Measurements from ENCODE around the gene TNFAIP2.
"Not testable (repeated sequence)": the region's sequence is repeated elsewhere in the genome, so short reads cannot be mapped to it uniquely, and the experiment has no call there.

The TNFAIP2 gene

GRCh38 chr14:103156651-103157378 is 33.6 kb downstream of the TNFAIP2 start:
- DNase-seq = no peak

GRCh38 chr14:103157969-103158368 is 34.7 kb downstream of the TNFAIP2 start:
- no peak for DNase-seq

- DNase-seq = no peak
These were observed 35.4 kb downstream of the TNFAIP2 start for GRCh38 chr14:103158688-103159087.

- DNase-seq = no peak
These were observed 37.2 kb downstream of the TNFAIP2 start for GRCh38 chr14:103160321-103161053.

GRCh38 chr14:103161054-103161397 is 37.8 kb downstream of the TNFAIP2 start:
- no peak for DNase-seq

GRCh38 chr14:103163199-103163598 is 39.9 kb downstream of the TNFAIP2 start:
- no peak for DNase-seq

- DNase-seq = no peak
These were observed 40.7 kb downstream of the TNFAIP2 start for GRCh38 chr14:103164006-103164405.

- DNase-seq = no peak
These were observed 41.5 kb downstream of the TNFAIP2 start for GRCh38 chr14:103164779-103165178.

GRCh38 chr14:103165323-103165722 is 42.1 kb downstream of the TNFAIP2 start:
- no peak for DNase-seq

- no peak for DNase-seq
These were observed 46.7 kb downstream of the TNFAIP2 start for GRCh38 chr14:103169954-103170353.

- DNase-seq = not testable (repeated sequence)
These were observed 47.9 kb downstream of the TNFAIP2 start for GRCh38 chr14:103171206-103171605.

GRCh38 chr14:103172921-103173320 is 49.7 kb downstream of the TNFAIP2 start:
- no peak for DNase-seq

- not testable (repeated sequence) for DNase-seq
These were observed 50.6 kb downstream of the TNFAIP2 start for GRCh38 chr14:103173887-103174286.

GRCh38 chr14:103176176-103176575 is 52.9 kb downstream of the TNFAIP2 start:
- not testable (repeated sequence) for DNase-seq

- no peak for DNase-seq
These were observed 54.1 kb downstream of the TNFAIP2 start for GRCh38 chr14:103177376-103177775.

- DNase-seq = no peak
These were observed 55.3 kb downstream of the TNFAIP2 start for GRCh38 chr14:103178521-103178920.

- no peak for DNase-seq
These were observed 55.8 kb downstream of the TNFAIP2 start for GRCh38 chr14:103179094-103179493.

- no peak for DNase-seq
These were observed 57.1 kb downstream of the TNFAIP2 start for GRCh38 chr14:103180331-103180730.

- DNase-seq = no peak
These were observed 60.8 kb downstream of the TNFAIP2 start for GRCh38 chr14:103184046-103184445.

GRCh38 chr14:103185051-103186029 is 62.1 kb downstream of the TNFAIP2 start:
- peak; percentile 8 for DNase-seq

- DNase-seq = no peak
These were observed 63.1 kb downstream of the TNFAIP2 start for GRCh38 chr14:103186241-103186822.
